A673 (cell line): ENCODE data around the gene SLC4A2. TPM values are rescaled to one million over a fixed set of nuclear protein-coding genes. Genes with fewer than 3 reads are reported as not detected.

Source experiments
- BruUV-seq: library from RNA; stranded (reverse); fragments of 400-500 nt; replicated peaks from 2 replicates; lab custom pipeline; 2021; lab: Mats Ljungman, UMichigan
- CTCF ChIA-PET: fragments of 300-600 bp; sonication (Branson Sonifier 250); formaldehyde crosslinking; loops from one replicate; lab custom pipeline; 2022; ENCODE audit warnings: antibody characterized with exemption; lab: Charles Lee
- POLR2A ChIA-PET: fragments of 300-600 bp; sonication (Branson Sonifier 250); formaldehyde crosslinking; loops from one replicate; lab custom pipeline; 2022; ENCODE audit warnings: antibody characterized with exemption; ENCODE audit not compliant: low non-redundant PET; lab: Charles Lee
- DNase-seq: peaks from one replicate; pipeline ENCODE4 v3.0.0-alpha.2; 2015; ENCODE audit warnings: low spot score
- H3K27ac ChIP-seq: fragments of 200-600 bp; sonication (generic); 2 replicates; pipeline ENCODE4 v1.5.1; 2016; ENCODE audit warnings: mixed run types, low read depth, mild to moderate bottlenecking, mixed read lengths, antibody characterized with exemption, low read length; ENCODE audit not compliant: poor library complexity, severe bottlenecking
- H3K27me3 ChIP-seq: fragments of 200-600 bp; sonication (generic); replicated peaks from 2 replicates; pipeline ENCODE4 v1.6.1; 2017; ENCODE audit warnings: mixed run types, low read depth, mild to moderate bottlenecking, mixed read lengths, antibody characterized with exemption, low read length; ENCODE audit not compliant: insufficient read depth, poor library complexity
- H3K36me3 ChIP-seq: fragments of 200-600 bp; sonication (generic); 2 replicates; pipeline ENCODE4 v1.6.1; 2016; ENCODE audit warnings: mixed run types, mild to moderate bottlenecking, mixed read lengths, antibody characterized with exemption, low read length; ENCODE audit not compliant: insufficient read depth, poor library complexity, severe bottlenecking
- H3K4me1 ChIP-seq: fragments of 200-600 bp; sonication (generic); 2 replicates; pipeline ENCODE4 v1.6.1; 2017; ENCODE audit warnings: mixed run types, mild to moderate bottlenecking, mixed read lengths, antibody characterized with exemption, low read length; ENCODE audit not compliant: insufficient read depth, poor library complexity, severe bottlenecking
- H3K4me3 ChIP-seq: fragments of 200-600 bp; sonication (generic); 2 replicates; pipeline ENCODE4 v1.5.1; 2016; ENCODE audit warnings: low read depth, mixed run types, mild to moderate bottlenecking, mixed read lengths, low read length; ENCODE audit not compliant: poor library complexity, severe bottlenecking
- H3K9me3 ChIP-seq: fragments of 200-600 bp; sonication (generic); 2 replicates; pipeline ENCODE4 v1.6.1; 2016; ENCODE audit warnings: mixed run types, low read depth, mild to moderate bottlenecking, mixed read lengths, antibody characterized with exemption, low read length; ENCODE audit not compliant: poor library complexity, severe bottlenecking
- CTCF ChIP-seq: fragments of 300-800, 200-600 bp; sonication (generic); conservative IDR thresholded peaks from 2 replicates; pipeline ENCODE4 v1.5.1; 2017; ENCODE audit warnings: low read depth, mild to moderate bottlenecking, antibody characterized with exemption, low read length, moderate library complexity, mixed read lengths
- EZH2 ChIP-seq: fragments of 200-600 bp; sonication (generic); IDR thresholded peaks from 2 replicates; pipeline ENCODE4 v1.6.1; 2017; ENCODE audit warnings: borderline replicate concordance, low read depth, mild to moderate bottlenecking, mixed read lengths, antibody characterized with exemption, low read length; ENCODE audit not compliant: poor library complexity, severe bottlenecking
- intact Hi-C: fragments of 100-400 bp; cut with micrococcal nuclease; formaldehyde crosslinking; loops from one replicate; pipeline ENCODE4 v1.10.0; 2022; ENCODE audit not compliant: unreplicated experiment
- total RNA-seq: library from RNA; stranded (reverse); gene quantifications from 2 replicates; pipeline ENCODE4 v1.2.3, GENCODE V29; 2021

SLC4A2 gene
- total RNA-seq, 1 experiment from 2014 or later = 222 TPM

GRCh38 chr7:151100921-151101320, 41.5 kb downstream of the SLC4A2 start:
- intact Hi-C loops = no loop called here
- no TSS peak for BruUV-seq
- TF ChIP-seq EZH2 (no peak), CTCF (no peak)
- ChIA-PET CTCF (no interaction called here), POLR2A (interaction anchor here (0.6 kb wide), 1 partner anchor 25 kb away, joined by 4 read pairs; no protein-coding TSS in a partner anchor)
- Histone ChIP-seq H3K4me1 (no peaks in the 10 kb centered on the region), H3K27me3 (no peaks in the 10 kb centered on the region), H3K27ac (no peak overlapping the region), H3K36me3 (no peaks in the 10 kb centered on the region), H3K4me3 (no peak overlapping the region), H3K9me3 (no peaks in the 10 kb centered on the region)
- no peak for DNase-seq

- Histone ChIP-seq H3K4me3 (no peak overlapping the region), H3K4me1 (no peaks in the 10 kb centered on the region), H3K27ac (no peak overlapping the region), H3K9me3 (no peaks in the 10 kb centered on the region), H3K36me3 (no peaks in the 10 kb centered on the region), H3K27me3 (no peaks in the 10 kb centered on the region)
- no peak for DNase-seq
- no TSS peak for BruUV-seq
- POLR2A ChIA-PET = no interaction called here
- TF ChIP-seq CTCF = no peak
- TF ChIP-seq EZH2 = no peak
- intact Hi-C loops = no loop called here
- CTCF ChIA-PET = no interaction called here
Observed at GRCh38 chr7:151101621-151102396, 42.4 kb downstream of the SLC4A2 start.

- CTCF ChIA-PET = no interaction called here
- intact Hi-C loops = no loop called here
- BruUV-seq = no TSS peak
- Histone ChIP-seq H3K4me3 (no peak overlapping the region), H3K27me3 (no peaks in the 10 kb centered on the region), H3K27ac (no peak overlapping the region), H3K4me1 (no peaks in the 10 kb centered on the region), H3K9me3 (no peaks in the 10 kb centered on the region), H3K36me3 (no peaks in the 10 kb centered on the region)
- TF ChIP-seq CTCF (no peak), EZH2 (no peak)
- POLR2A ChIA-PET = no interaction called here
- DNase-seq = no peak
Observed at GRCh38 chr7:151102991-151103390, 43.6 kb downstream of the SLC4A2 start.
